Measurements from ENCODE around the gene RELL1. TPM values are rescaled to one million over a fixed set of nuclear protein-coding genes. Genes with fewer than 3 reads are reported as not detected.

RELL1 gene
- total RNA-seq, 2 experiments from 2014 or later = 53.5 to 62.3 TPM

GRCh38 chr4:37568489-37568888 lies 117.7 kb downstream of the RELL1 start:
- intact Hi-C loops (cut with micrococcal nuclease; ENCODE audit: unreplicated experiment) = no loop called here
- Histone ChIP-seq H3K4me3 (ENCODE audit: low read depth, low read length, poor library complexity, severe bottlenecking) (no peak overlapping the region), H4K20me1 (ENCODE audit: insufficient read depth, low read length) (no peaks in the 10 kb centered on the region), H3K4me2 (ENCODE audit: low read length) (no peak overlapping the region), H3K9me3 (ENCODE audit: low read length) (no peaks in the 10 kb centered on the region), H3K4me1 (ENCODE audit: insufficient read depth, low read length, poor library complexity, severe bottlenecking) (no peaks in the 10 kb centered on the region), H3K36me3 (ENCODE audit: insufficient read depth, low read length) (no peaks in the 10 kb centered on the region), H3K9me2 (ENCODE audit: insufficient read depth, low read length) (no peaks in the 10 kb centered on the region), H3K27ac (ENCODE audit: low read depth, low read length, poor library complexity, severe bottlenecking) (no peak overlapping the region), H2AFZ (ENCODE audit: low read length) (no peak overlapping the region), H3K79me2 (ENCODE audit: insufficient read depth, low read depth, low read length) (no peaks in the 10 kb centered on the region)
- no TSS peak for BruUV-seq (replicated peaks)
- DNase-seq (ENCODE audit: low spot score) = no peak
- POLR2A ChIA-PET = no interaction called here
- CTCF ChIA-PET (ENCODE audit: unreplicated experiment) = no interaction called here
- TF ChIP-seq CTCF (conservative IDR thresholded peaks at IDR 0.05; ENCODE audit: low read length) (no peak), EZH2phosphoT487 (IDR thresholded peaks at IDR 0.05; ENCODE audit: borderline replicate concordance, low read depth, low read length) (no peak)

GRCh38 chr4:37567836-37568235 lies 118.3 kb downstream of the RELL1 start:
- Histone ChIP-seq H3K4me2 (ENCODE audit: low read length) (no peak overlapping the region), H3K79me2 (ENCODE audit: insufficient read depth, low read depth, low read length) (no peaks in the 10 kb centered on the region), H3K9me2 (ENCODE audit: insufficient read depth, low read length) (no peaks in the 10 kb centered on the region), H2AFZ (ENCODE audit: low read length) (no peak overlapping the region), H3K4me3 (ENCODE audit: low read depth, low read length, poor library complexity, severe bottlenecking) (no peak overlapping the region), H3K9me3 (ENCODE audit: low read length) (no peaks in the 10 kb centered on the region), H3K36me3 (ENCODE audit: insufficient read depth, low read length) (no peaks in the 10 kb centered on the region), H3K27ac (ENCODE audit: low read depth, low read length, poor library complexity, severe bottlenecking) (no peak overlapping the region), H4K20me1 (ENCODE audit: insufficient read depth, low read length) (no peaks in the 10 kb centered on the region), H3K4me1 (ENCODE audit: insufficient read depth, low read length, poor library complexity, severe bottlenecking) (no peaks in the 10 kb centered on the region)
- ChIA-PET POLR2A (no interaction called here), CTCF (ENCODE audit: unreplicated experiment) (no interaction called here)
- BruUV-seq (replicated peaks) = no TSS peak
- DNase-seq (ENCODE audit: low spot score) = no peak
- TF ChIP-seq CTCF (conservative IDR thresholded peaks at IDR 0.05; ENCODE audit: low read length) = no peak
- TF ChIP-seq EZH2phosphoT487 (IDR thresholded peaks at IDR 0.05; ENCODE audit: borderline replicate concordance, low read depth, low read length) = no peak
- intact Hi-C loops (cut with micrococcal nuclease; ENCODE audit: unreplicated experiment) = no loop called here

DNA sequence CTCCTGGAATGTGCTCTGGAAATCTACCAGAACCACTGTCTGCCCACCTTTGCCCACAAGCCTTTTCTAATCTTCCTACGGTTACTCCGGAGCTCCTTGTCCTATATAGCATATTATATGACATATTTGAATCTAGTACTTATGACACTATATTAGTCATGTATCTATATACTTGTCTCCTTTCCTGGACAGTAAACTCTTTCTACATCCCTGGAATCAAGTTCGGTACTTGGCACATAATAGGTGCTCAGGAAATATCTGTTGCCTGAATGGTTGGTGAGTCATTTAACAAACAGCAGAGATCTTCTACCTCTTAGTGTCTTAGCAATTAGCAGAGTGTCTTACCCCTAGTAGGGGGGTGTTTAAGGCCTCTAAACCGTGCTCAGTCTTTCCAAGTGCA lies 123.6 kb downstream of the RELL1 start:
- no peak overlapping the region for H3K27ac ChIP-seq (ENCODE audit: low read depth, low read length, poor library complexity, severe bottlenecking)
- no peaks in the 10 kb centered on the region for H3K4me1 ChIP-seq (ENCODE audit: insufficient read depth, low read length, poor library complexity, severe bottlenecking)
- POLR2A ChIA-PET = no interaction called here
- no peak overlapping the region for H3K4me3 ChIP-seq (ENCODE audit: low read depth, low read length, poor library complexity, severe bottlenecking)
- no peak for DNase-seq (ENCODE audit: low spot score)
- intact Hi-C loops (cut with micrococcal nuclease; ENCODE audit: unreplicated experiment) = no loop called here
- no peak overlapping the region for H3K4me2 ChIP-seq (ENCODE audit: low read length)
- H3K79me2 ChIP-seq (ENCODE audit: insufficient read depth, low read depth, low read length) = no peaks in the 10 kb centered on the region
- no peak overlapping the region for H2AFZ ChIP-seq (ENCODE audit: low read length)
- CTCF ChIA-PET (ENCODE audit: unreplicated experiment) = no interaction called here
- no peaks in the 10 kb centered on the region for H3K9me3 ChIP-seq (ENCODE audit: low read length)
- no TSS peak for BruUV-seq (replicated peaks)
- H3K9me2 ChIP-seq (ENCODE audit: insufficient read depth, low read length) = no peaks in the 10 kb centered on the region
- TF ChIP-seq EZH2phosphoT487 (IDR thresholded peaks at IDR 0.05; ENCODE audit: borderline replicate concordance, low read depth, low read length) = no peak
- TF ChIP-seq CTCF (conservative IDR thresholded peaks at IDR 0.05; ENCODE audit: low read length) = no peak
- H4K20me1 ChIP-seq (ENCODE audit: insufficient read depth, low read length) = no peaks in the 10 kb centered on the region
- H3K36me3 ChIP-seq (ENCODE audit: insufficient read depth, low read length) = no peaks in the 10 kb centered on the region
